Mesenchymal stem cell (in vitro differentiated cells and primary cell): Measurements from ENCODE around the gene KTN1.

Experiments used
- DNase-seq: peaks from one replicate; pipeline ENCODE4 v3.0.0-alpha.2; 2013
- H2AFZ ChIP-seq: one replicate; pipeline ENCODE4 v1.6.1; 2013; ENCODE audit warnings: low read depth, mild to moderate bottlenecking, control low read depth, inconsistent platforms, low read length, moderate library complexity
- H2AK5ac ChIP-seq: 2 replicates; pipeline ENCODE4 v1.6.1; 2013; ENCODE audit warnings: low read length, moderate library complexity, mild to moderate bottlenecking, inconsistent platforms; ENCODE audit not compliant: severe bottlenecking
- H2BK120ac ChIP-seq: one replicate; pipeline ENCODE4 v1.6.1; 2013; ENCODE audit warnings: low read depth, mild to moderate bottlenecking, inconsistent platforms, low read length, moderate library complexity
- H2BK12ac ChIP-seq, 2 experiments: one replicate each; pipeline ENCODE4 v1.6.1; 2013; ENCODE audit warnings: inconsistent platforms in 2 of 2, low read length in 2 of 2, mild to moderate bottlenecking in 2 of 2, moderate library complexity in 2 of 2, control low read depth in 1 of 2
- H2BK15ac ChIP-seq: one replicate; pipeline ENCODE4 v1.6.1; 2013; ENCODE audit warnings: mild to moderate bottlenecking, low read depth, inconsistent platforms; ENCODE audit not compliant: poor library complexity, severe bottlenecking
- H2BK5ac ChIP-seq: 2 replicates; pipeline ENCODE4 v1.6.1; 2013; ENCODE audit warnings: low read depth, mild to moderate bottlenecking, low read length, control low read depth, inconsistent platforms; ENCODE audit not compliant: poor library complexity, severe bottlenecking
- H3K14ac ChIP-seq, 2 experiments: one replicate each; pipeline ENCODE4 v1.6.1; 2013; ENCODE audit warnings: inconsistent platforms in 2 of 2, low read length in 2 of 2, control low read depth in 1 of 2, mild to moderate bottlenecking in 1 of 2, moderate library complexity in 1 of 2
- H3K18ac ChIP-seq, 2 experiments: one replicate each; pipeline ENCODE4 v1.6.1; 2013; ENCODE audit warnings: inconsistent platforms in 2 of 2, low read length in 2 of 2, control low read depth in 1 of 2, low read depth in 1 of 2, mild to moderate bottlenecking in 1 of 2
- H3K23ac ChIP-seq, 2 experiments: one replicate each; pipeline ENCODE4 v1.6.1; 2013; ENCODE audit warnings: inconsistent platforms in 2 of 2, low read length in 2 of 2, mild to moderate bottlenecking in 2 of 2, moderate library complexity in 2 of 2, control low read depth in 1 of 2
- H3K27ac ChIP-seq: 2 replicates; pipeline ENCODE4 v1.5.1; 2013; ENCODE audit warnings: mild to moderate bottlenecking, moderate library complexity, low read length, control low read depth, inconsistent platforms; ENCODE audit not compliant: poor library complexity, severe bottlenecking
- H3K27me3 ChIP-seq, 2 experiments: 2 replicates each; pipeline versions ENCODE4 v1.6.1 to v1.7.0; 2013; ENCODE audit warnings: low read length in 2 of 2, mild to moderate bottlenecking in 2 of 2, moderate library complexity in 2 of 2, control low read depth in 1 of 2, inconsistent platforms in 1 of 2; ENCODE audit not compliant: control insufficient read depth in 1 of 2, insufficient read depth in 1 of 2
- H3K36me3 ChIP-seq, 2 experiments: 2 replicates each; pipeline versions ENCODE4 v1.6.1 to v1.7.0; 2013; ENCODE audit warnings: low read length in 2 of 2, control low read depth in 1 of 2, inconsistent platforms in 1 of 2, low read depth in 1 of 2, mild to moderate bottlenecking in 1 of 2; ENCODE audit not compliant: insufficient read depth in 2 of 2, control insufficient read depth in 1 of 2
- H3K4ac ChIP-seq, 2 experiments: one replicate each; pipeline ENCODE4 v1.6.1; 2013; ENCODE audit warnings: inconsistent platforms in 2 of 2, low read length in 2 of 2, mild to moderate bottlenecking in 2 of 2, moderate library complexity in 2 of 2, control low read depth in 1 of 2, low read depth in 1 of 2
- H3K4me1 ChIP-seq: 2 replicates; pipeline ENCODE4 v1.6.1; 2013; ENCODE audit warnings: low read depth, low read length, control low read depth; ENCODE audit not compliant: control insufficient read depth, insufficient read depth
- H3K4me2 ChIP-seq: 2 replicates; pipeline ENCODE4 v1.6.1; 2013; ENCODE audit warnings: low read length, mild to moderate bottlenecking, inconsistent platforms; ENCODE audit not compliant: poor library complexity, severe bottlenecking
- H3K4me3 ChIP-seq, 2 experiments: 2 replicates each; pipeline versions ENCODE4 v1.5.1 to v1.7.0; 2013; ENCODE audit warnings: low read length in 2 of 2, mild to moderate bottlenecking in 2 of 2, control low read depth in 1 of 2, low read depth in 1 of 2; ENCODE audit not compliant: insufficient read depth in 1 of 2
- H3K79me1 ChIP-seq: replicated peaks from 2 replicates; pipeline ENCODE4 v1.6.1; 2013; ENCODE audit warnings: mild to moderate bottlenecking, control low read depth, low read length, inconsistent platforms; ENCODE audit not compliant: poor library complexity, severe bottlenecking
- H3K9ac ChIP-seq: 2 replicates; pipeline ENCODE4 v1.7.0; 2013; ENCODE audit warnings: mild to moderate bottlenecking, low read length, moderate library complexity
- H3K9me3 ChIP-seq: 2 replicates; pipeline ENCODE4 v1.7.0; 2013; ENCODE audit warnings: mild to moderate bottlenecking, low read length; ENCODE audit not compliant: control insufficient read depth
- H4K8ac ChIP-seq: one replicate; pipeline ENCODE4 v1.6.1; 2013; ENCODE audit warnings: inconsistent platforms, mild to moderate bottlenecking, low read length, moderate library complexity
- H4K91ac ChIP-seq: one replicate; pipeline ENCODE4 v1.6.1; 2013; ENCODE audit warnings: mild to moderate bottlenecking, low read length, inconsistent platforms
- WGBS: methylation state at CpG from one replicate; pipeline ENCODE4 v1.1.7; 2013; ENCODE audit warnings: mixed read lengths; 5-methylcytosine and 5-hydroxymethylcytosine counted together

The KTN1 gene

DNA sequence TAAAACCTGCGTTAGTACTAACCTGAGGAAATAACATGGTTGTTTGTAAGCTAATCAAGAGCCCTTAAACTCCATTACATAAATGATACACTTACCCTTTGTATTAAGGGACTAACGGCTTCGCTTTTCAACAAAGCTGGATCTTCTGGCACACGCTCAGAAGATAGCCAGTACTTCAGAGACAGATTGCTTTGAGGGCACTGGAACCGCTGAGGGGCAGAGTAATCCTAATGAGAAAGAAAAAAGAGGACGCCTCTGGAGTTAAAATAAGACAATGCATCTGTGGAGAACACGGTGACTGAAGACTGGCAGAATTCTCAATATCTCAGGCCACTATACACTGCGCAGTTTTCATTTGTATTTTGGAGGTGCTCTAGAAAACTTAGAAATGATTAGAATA lies 1.5 kb upstream of the KTN1 start:
- Histone ChIP-seq H3K27ac (no peak overlapping the region), H2BK12ac (no peak overlapping the region), H3K18ac (no peak overlapping the region), H2AK5ac (no peak overlapping the region), H2BK5ac (no peak overlapping the region), H3K79me1 (peaks cover 3% of the 10 kb centered on the region), H3K23ac (no peak overlapping the region), H2BK15ac (no peak overlapping the region), H3K4ac (no peak overlapping the region), H2BK120ac (no peak overlapping the region), H3K9me3 (no peaks in the 10 kb centered on the region), H3K4me3 (peak overlapping the region in 1 of 2 experiments; percentile 88), H3K14ac (no peak overlapping the region), H2AFZ (no peak overlapping the region), H3K4me1 (no peaks in the 10 kb centered on the region), H3K9ac (peak overlapping the region; percentile 94), H4K8ac (no peak overlapping the region), H3K4me2 (no peak overlapping the region), H3K36me3 (peaks cover 0 to 31% of the 10 kb centered on the region in 2 experiments), H3K27me3 (no peaks in the 10 kb centered on the region), H4K91ac (no peak overlapping the region)
- DNase-seq: no peak
- WGBS: 89% methylated on average over 8 of the region's 8 CpGs

DNA sequence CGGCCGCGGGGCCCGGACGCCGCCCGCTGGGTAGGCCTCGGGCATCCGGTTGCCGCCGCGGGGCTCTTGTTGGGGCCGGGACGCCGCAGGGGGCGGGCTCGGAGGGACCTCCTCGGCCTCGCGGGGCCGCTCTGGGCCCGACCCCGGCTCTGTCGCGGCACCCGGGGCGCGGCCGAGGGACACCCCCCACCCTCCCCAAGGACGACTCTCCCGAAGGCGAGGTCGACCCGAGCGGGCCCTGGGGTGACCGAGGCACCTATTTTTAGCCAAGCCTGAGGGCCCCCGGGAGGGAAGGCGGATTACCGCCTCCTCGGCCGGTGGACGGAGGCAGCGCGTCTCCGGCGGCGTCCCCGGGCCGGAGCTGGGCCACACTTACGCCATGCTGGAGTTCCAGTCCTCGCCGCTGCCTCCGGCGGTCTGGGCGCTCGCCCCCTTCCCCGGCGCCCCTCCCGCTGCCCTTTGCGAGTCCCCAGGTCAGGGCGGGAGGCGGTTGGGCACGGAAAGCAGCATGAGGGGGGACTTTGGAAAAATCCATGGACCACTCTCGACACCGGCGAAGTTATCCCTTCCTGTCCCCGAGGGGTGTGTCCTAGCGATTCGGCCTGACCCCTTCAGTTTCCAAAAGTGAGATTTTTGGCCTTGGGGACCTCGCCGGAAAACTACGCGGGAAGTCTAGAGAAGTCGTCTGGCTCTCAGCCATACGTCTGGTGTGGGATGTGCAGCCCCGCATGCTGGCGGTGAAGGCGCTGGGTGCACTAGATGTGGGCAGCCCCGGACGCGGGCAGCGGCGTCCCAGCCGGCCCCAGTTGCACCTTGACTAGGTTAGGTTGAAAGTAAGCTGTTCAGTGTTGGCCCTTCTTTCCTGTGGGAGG lies 699 bp downstream of the KTN1 start:
- no peaks in the 10 kb centered on the region for H3K9me3 ChIP-seq
- under 1% methylated on average over 48 of the region's 84 CpGs for WGBS
- peaks cover 0 to 18% of the 10 kb centered on the region in 2 experiments for H3K36me3 ChIP-seq

DNA sequence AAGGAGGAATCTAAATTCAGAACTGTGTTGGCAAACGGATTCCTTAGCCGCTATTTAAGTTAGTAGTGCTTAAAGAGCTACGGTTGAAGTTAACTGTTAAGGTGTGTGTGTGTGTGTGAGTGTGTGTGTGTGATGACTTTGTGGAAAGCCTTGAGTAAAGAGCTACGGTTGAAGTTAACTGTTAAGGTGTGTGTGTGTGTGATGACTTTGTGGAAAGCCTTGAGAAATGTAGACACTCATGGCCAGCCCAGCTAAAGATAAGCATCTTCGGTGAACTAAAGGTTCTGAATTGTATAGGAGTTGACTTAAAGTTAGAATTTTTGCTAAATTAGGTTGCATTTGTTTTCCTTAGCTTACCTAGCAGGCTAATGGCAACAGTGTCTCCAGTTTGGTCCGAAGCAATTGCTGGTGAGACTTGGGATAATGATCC lies 1.4 kb downstream of the KTN1 start:
- peaks cover 3% of the 10 kb centered on the region for H3K79me1 ChIP-seq
- H3K18ac ChIP-seq: peak overlapping the region in 1 of 2 experiments; percentile 44
- H3K23ac ChIP-seq: peak overlapping the region in 1 of 2 experiments; percentile 46
- H2BK15ac ChIP-seq: no peak overlapping the region
- H2AK5ac ChIP-seq: no peak overlapping the region
- H3K9ac ChIP-seq: peak overlapping the region; percentile 92
- H3K27me3 ChIP-seq: no peaks in the 10 kb centered on the region
- H4K91ac ChIP-seq: no peak overlapping the region
- H3K14ac ChIP-seq: no peak overlapping the region
- H2BK5ac ChIP-seq: no peak overlapping the region
- no peak overlapping the region for H3K4ac ChIP-seq
- no peak overlapping the region for H2BK12ac ChIP-seq
- no peak overlapping the region for H4K8ac ChIP-seq
- peaks cover 2% of the 10 kb centered on the region for H3K4me1 ChIP-seq
- H3K27ac ChIP-seq: peak overlapping the region; percentile 18
- H3K36me3 ChIP-seq: peaks cover 0 to 12% of the 10 kb centered on the region in 2 experiments
- 27% methylated on average over 6 of the region's 6 CpGs for WGBS
- H2BK120ac ChIP-seq: no peak overlapping the region
- H3K4me3 ChIP-seq: peak overlapping the region; percentile 92 to 96
- peak overlapping the region; percentile 87 for H3K4me2 ChIP-seq
- H3K9me3 ChIP-seq: no peaks in the 10 kb centered on the region
- DNase-seq: no peak
- H2AFZ ChIP-seq: no peak overlapping the region

More for the DNA sequence above, 699 bp downstream of the KTN1 start:
- Histone ChIP-seq H3K14ac (peak overlapping the region; percentile 64 to 83), H2BK12ac (peak overlapping the region; percentile 1 to 68), H3K4me1 (peaks cover 2% of the 10 kb centered on the region), H2BK15ac (peak overlapping the region; percentile 65), H3K27me3 (no peaks in the 10 kb centered on the region), H3K4ac (peak overlapping the region; percentile 88 to 94), H3K27ac (peak overlapping the region; percentile 18), H2BK5ac (peak overlapping the region; percentile 40), H3K9ac (peak overlapping the region; percentile 92), H3K4me3 (peak overlapping the region; percentile 92 to 96), H3K18ac (peak overlapping the region; percentile 88 to 95), H2AFZ (peak overlapping the region; percentile 60), H4K8ac (peak overlapping the region; percentile 33), H3K79me1 (peaks cover 3% of the 10 kb centered on the region), H2AK5ac (no peak overlapping the region), H4K91ac (peak overlapping the region; percentile 52), H2BK120ac (peak overlapping the region; percentile 87), H3K4me2 (peak overlapping the region; percentile 87), H3K23ac (peak overlapping the region in 1 of 2 experiments; percentile 52)
- peak; percentile 58 for DNase-seq

DNA sequence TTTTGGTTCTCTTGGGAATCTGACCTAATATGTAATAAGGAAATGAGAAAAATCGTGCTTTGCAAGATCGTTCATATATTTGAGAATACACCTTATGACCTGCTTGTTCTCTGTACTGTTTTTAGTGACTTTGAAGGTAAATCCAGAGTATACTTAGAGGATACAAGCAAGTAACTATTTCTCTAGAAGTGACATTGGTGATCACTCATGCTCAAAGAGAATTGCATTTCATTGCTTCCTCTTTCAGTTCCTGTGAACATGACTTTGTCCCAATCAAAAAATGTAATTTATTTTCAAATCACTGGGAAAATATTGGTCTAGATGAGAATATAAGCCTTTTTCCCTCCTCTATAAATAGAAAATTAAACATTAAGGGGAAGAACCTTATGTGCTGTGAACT lies 2.7 kb downstream of the KTN1 start:
- Histone ChIP-seq H3K27me3 (no peaks in the 10 kb centered on the region), H3K9ac (peak overlapping the region; percentile 92), H3K4me3 (peak overlapping the region in 1 of 2 experiments; percentile 92), H2BK12ac (no peak overlapping the region), H3K36me3 (no peaks in the 10 kb centered on the region), H2BK15ac (no peak overlapping the region), H4K91ac (no peak overlapping the region), H3K18ac (no peak overlapping the region), H3K9me3 (no peaks in the 10 kb centered on the region), H3K4me1 (peaks cover 2% of the 10 kb centered on the region), H3K27ac (no peak overlapping the region), H3K14ac (no peak overlapping the region), H3K4me2 (no peak overlapping the region), H2AFZ (no peak overlapping the region), H2AK5ac (no peak overlapping the region), H2BK5ac (no peak overlapping the region), H4K8ac (no peak overlapping the region), H3K23ac (no peak overlapping the region), H3K4ac (no peak overlapping the region), H3K79me1 (peaks cover 3% of the 10 kb centered on the region), H2BK120ac (no peak overlapping the region)
- DNase-seq: no peak
- WGBS: 89% methylated on average over 1 of the region's 2 CpGs
